ENCODE results near the gene COG5.
"Not testable (repeated sequence)": the region's sequence is repeated elsewhere in the genome, so short reads cannot be mapped to it uniquely, and the experiment has no call there.

- not testable (repeated sequence) for TF ChIP-seq NFIC (IDR thresholded peaks at IDR 0.05; ENCODE audit: borderline replicate concordance); NRF1 (IDR thresholded peaks at IDR 0.05; ENCODE audit: low read depth, low read length); EZH2phosphoT487 (IDR thresholded peaks at IDR 0.05; ENCODE audit: borderline replicate concordance, low read depth); YY1 (IDR thresholded peaks at IDR 0.05; ENCODE audit: low read depth); RAD21 (IDR thresholded peaks at IDR 0.05; ENCODE audit: low read length); ZBTB33 (IDR thresholded peaks at IDR 0.05; ENCODE audit: borderline replicate concordance, low read depth)
- TF ChIP-seq, protein P1, sequence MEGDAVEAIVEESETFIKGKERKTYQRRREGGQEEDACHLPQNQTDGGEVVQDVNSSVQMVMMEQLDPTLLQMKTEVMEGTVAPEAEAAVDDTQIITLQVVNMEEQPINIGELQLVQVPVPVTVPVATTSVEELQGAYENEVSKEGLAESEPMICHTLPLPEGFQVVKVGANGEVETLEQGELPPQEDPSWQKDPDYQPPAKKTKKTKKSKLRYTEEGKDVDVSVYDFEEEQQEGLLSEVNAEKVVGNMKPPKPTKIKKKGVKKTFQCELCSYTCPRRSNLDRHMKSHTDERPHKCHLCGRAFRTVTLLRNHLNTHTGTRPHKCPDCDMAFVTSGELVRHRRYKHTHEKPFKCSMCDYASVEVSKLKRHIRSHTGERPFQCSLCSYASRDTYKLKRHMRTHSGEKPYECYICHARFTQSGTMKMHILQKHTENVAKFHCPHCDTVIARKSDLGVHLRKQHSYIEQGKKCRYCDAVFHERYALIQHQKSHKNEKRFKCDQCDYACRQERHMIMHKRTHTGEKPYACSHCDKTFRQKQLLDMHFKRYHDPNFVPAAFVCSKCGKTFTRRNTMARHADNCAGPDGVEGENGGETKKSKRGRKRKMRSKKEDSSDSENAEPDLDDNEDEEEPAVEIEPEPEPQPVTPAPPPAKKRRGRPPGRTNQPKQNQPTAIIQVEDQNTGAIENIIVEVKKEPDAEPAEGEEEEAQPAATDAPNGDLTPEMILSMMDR (IDR thresholded peaks at IDR 0.05), result not testable (repeated sequence)
These were observed 316.9 kb downstream of the COG5 start for GRCh38 chr7:107246836-107247235.

All from SK-N-SH (cell line).